Natural killer cell (primary cell): Measurements from ENCODE around the gene TRAF3. TPM values are rescaled to one million over a fixed set of nuclear protein-coding genes. Genes with fewer than 3 reads are reported as not detected.

Source experiments
- ATAC-seq, 3 donors: fragments of 150-1000 bp in 2 of 3; fragments of 200-7000 bp in 1 of 3; cut with Tn5 transposase; 1 replicate in 1 of 3; 2 replicates in 2 of 3; pipeline ENCODE4 v1.10.0; 2021; ENCODE audit warnings: mild to moderate bottlenecking in 2 of 3, moderate library complexity in 2 of 3
- DNase-seq, 2 donors: peaks; one replicate each; pipeline versions ENCODE4 v3.0.0 to v3.0.0-alpha.2; 2013 to 2021; ENCODE audit warnings: mixed read lengths in 1 of 2
- H3K27ac ChIP-seq: one replicate; pipeline ENCODE4 v1.5.1; 2013; ENCODE audit warnings: mild to moderate bottlenecking, low read length
- H3K27me3 ChIP-seq: one replicate; pipeline ENCODE4 v1.6.1; 2013; ENCODE audit warnings: low read length; ENCODE audit not compliant: control insufficient read depth, insufficient read depth
- H3K36me3 ChIP-seq: one replicate; pipeline ENCODE4 v1.6.1; 2013; ENCODE audit warnings: low read length; ENCODE audit not compliant: control insufficient read depth, insufficient read depth
- H3K4me1 ChIP-seq: one replicate; pipeline ENCODE4 v1.6.1; 2013; ENCODE audit warnings: low read length; ENCODE audit not compliant: control insufficient read depth, insufficient read depth
- H3K4me3 ChIP-seq: one replicate; pipeline ENCODE4 v1.5.1; 2013; ENCODE audit warnings: low read length
- H3K9me3 ChIP-seq: one replicate; pipeline ENCODE4 v1.6.1; 2013; ENCODE audit warnings: low read length; ENCODE audit not compliant: control insufficient read depth, insufficient read depth
- H3K27ac Mint-ChIP-seq, 2 donors: one replicate each; pipeline ENCODE4 v1.8.0; 2022; ENCODE audit warnings: mild to moderate bottlenecking in 2 of 2, mixed read lengths in 2 of 2, moderate library complexity in 1 of 2
- H3K27me3 Mint-ChIP-seq, 2 donors: one replicate each; pipeline ENCODE4 v1.8.0; 2022; ENCODE audit warnings: low read depth in 2 of 2, mixed read lengths in 2 of 2
- H3K36me3 Mint-ChIP-seq: one replicate; pipeline ENCODE4 v1.8.0; 2022; ENCODE audit warnings: mixed read lengths
- H3K4me1 Mint-ChIP-seq, 2 donors: one replicate each; pipeline ENCODE4 v1.8.0; 2022; ENCODE audit warnings: mixed read lengths in 2 of 2
- H3K4me3 Mint-ChIP-seq: one replicate; pipeline ENCODE4 v1.8.0; 2022; ENCODE audit warnings: mild to moderate bottlenecking, moderate library complexity, mixed read lengths
- H3K9me3 Mint-ChIP-seq, 2 donors: one replicate each; pipeline ENCODE4 v1.8.0; 2022; ENCODE audit warnings: mixed read lengths in 2 of 2
- WGBS: methylation state at CpG from one replicate; pipeline ENCODE4 v1.1.7; 2013; ENCODE audit warnings: missing lambda C conversion rate; ENCODE audit not compliant: insufficient coverage; 5-methylcytosine and 5-hydroxymethylcytosine counted together
- intact Hi-C: fragments of 100-400 bp; cut with micrococcal nuclease; formaldehyde crosslinking; loops from one replicate; pipeline ENCODE4 v1.14.2; 2022
- total RNA-seq, 4 donors: library from RNA; stranded (reverse); fragments of 120-200 nt in 1 of 4; gene quantifications; one replicate each; pipeline versions ENCODE4 v1.2.3 to v1.2.4, GENCODE V29; 2013 to 2022
- TF ChIP-seq, protein P1 (sequence below): fragments of 200-600 bp; IDR thresholded peaks from one replicate; pipeline ENCODE4 v1.8.0; 2022; ENCODE audit warnings: antibody characterized with exemption

The TRAF3 gene
- total RNA-seq, 3 donors from 2014 or later (not counting 1 experiment from before 2014, with no cell fraction given): 21.0 to 31.6 (median 23.5) TPM

DNA sequence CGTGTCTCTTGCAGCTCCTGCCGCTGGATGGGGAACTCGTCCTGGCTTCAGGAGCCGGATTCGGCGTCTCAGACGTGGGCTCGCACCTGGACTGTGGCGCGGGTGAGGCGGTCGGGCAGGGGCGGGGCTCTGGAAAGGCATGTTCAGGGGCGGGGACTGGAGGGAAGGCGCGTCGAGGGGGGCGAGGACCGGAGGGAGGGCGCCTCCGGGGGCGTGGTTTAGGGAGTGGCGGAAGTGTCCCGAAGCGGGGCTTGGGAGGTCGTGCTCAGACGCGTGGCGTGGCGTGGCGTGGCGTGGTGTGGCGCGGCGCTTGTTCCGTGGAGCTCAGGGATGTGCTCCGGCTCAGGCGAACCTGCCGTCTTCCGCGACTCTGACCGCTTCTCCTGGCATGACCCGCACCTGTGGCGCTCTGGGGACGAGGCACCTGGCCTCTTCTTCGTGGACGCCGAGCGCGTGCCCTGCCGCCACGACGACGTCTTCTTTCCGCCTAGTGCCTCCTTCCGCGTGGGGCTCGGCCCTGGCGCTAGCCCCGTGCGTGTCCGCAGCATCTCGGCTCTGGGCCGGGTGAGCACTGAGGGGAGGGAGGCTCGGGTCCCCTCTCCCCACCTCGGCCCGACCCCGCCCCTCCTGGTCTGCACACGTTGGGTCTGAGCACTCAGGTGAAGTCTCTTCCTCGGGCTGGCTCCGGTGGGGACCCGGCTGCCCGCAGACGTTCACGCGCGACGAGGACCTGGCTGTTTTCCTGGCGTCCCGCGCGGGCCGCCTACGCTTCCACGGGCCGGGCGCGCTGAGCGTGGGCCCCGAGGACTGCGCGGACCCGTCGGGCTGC, 151.4 kb downstream of the TRAF3 start:
- Mint-ChIP-seq H3K27ac (peak overlapping the region in 1 of 2 donors; percentile 56), H3K4me1 (peaks cover 0 to 4% of the 10 kb centered on the region in 2 donors), H3K36me3 (no peaks in the 10 kb centered on the region), H3K4me3 (peak overlapping the region; percentile 82), H3K9me3 (no peaks in the 10 kb centered on the region), H3K27me3 (peaks cover 13 to 20% of the 10 kb centered on the region in 2 donors)
- H3K27ac ChIP-seq: no peak overlapping the region
- H3K4me3 ChIP-seq: peak overlapping the region; percentile 48
- H3K27me3 ChIP-seq: peaks cover 35% of the 10 kb centered on the region
- peak; percentile 78 to 87 (median 79) for ATAC-seq
- TF ChIP-seq, protein P1, sequence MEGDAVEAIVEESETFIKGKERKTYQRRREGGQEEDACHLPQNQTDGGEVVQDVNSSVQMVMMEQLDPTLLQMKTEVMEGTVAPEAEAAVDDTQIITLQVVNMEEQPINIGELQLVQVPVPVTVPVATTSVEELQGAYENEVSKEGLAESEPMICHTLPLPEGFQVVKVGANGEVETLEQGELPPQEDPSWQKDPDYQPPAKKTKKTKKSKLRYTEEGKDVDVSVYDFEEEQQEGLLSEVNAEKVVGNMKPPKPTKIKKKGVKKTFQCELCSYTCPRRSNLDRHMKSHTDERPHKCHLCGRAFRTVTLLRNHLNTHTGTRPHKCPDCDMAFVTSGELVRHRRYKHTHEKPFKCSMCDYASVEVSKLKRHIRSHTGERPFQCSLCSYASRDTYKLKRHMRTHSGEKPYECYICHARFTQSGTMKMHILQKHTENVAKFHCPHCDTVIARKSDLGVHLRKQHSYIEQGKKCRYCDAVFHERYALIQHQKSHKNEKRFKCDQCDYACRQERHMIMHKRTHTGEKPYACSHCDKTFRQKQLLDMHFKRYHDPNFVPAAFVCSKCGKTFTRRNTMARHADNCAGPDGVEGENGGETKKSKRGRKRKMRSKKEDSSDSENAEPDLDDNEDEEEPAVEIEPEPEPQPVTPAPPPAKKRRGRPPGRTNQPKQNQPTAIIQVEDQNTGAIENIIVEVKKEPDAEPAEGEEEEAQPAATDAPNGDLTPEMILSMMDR: no peak
- DNase-seq: peak; percentile 46 to 87
- WGBS: 5% methylated on average over 94 of the region's 94 CpGs
- no peaks in the 10 kb centered on the region for H3K36me3 ChIP-seq
- no peaks in the 10 kb centered on the region for H3K9me3 ChIP-seq
- H3K4me1 ChIP-seq: peaks cover 35% of the 10 kb centered on the region
- intact Hi-C loops: no loop called here

DNA sequence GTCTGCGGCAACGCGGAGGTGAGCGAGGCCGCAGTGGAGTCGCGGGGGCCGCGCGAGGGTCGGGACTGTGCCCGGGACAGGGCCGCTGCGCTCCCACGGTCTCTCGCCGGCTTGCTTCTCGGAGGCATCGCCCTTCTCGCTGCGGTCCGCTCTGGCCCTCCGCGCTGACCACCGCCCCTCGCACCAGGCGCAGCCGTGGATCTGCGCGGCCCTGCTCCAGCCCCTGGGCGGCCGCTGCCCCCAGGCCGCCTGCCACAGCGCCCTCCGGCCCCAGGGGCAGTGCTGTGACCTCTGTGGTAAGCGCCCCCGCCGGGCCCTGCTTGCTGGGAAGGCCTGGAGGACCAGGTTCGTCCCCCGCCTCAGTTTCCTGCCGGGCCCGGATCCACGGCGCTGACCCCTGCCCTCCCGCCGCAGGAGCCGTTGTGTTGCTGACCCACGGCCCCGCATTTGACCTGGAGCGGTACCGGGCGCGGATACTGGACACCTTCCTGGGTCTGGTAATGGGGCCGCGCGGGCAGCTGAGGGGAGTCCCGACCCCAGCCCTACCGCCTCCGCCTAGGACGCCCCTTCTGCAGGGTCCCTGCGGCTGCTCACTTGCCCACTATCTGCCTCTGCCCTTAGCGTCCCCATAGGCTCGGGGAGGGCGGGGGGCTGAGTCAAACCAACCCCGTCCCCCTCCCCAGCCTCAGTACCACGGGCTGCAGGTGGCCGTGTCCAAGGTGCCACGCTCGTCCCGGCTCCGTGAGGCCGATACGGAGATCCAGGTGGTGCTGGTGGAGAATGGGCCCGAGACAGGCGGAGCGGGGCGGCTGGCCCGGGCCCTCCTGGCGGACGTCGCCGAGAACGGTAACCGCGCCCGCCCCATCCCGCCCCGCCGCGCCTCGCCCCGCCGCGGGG, 152.2 kb downstream of the TRAF3 start:
- no peaks in the 10 kb centered on the region for H3K9me3 Mint-ChIP-seq
- peaks cover 13 to 16% of the 10 kb centered on the region in 2 donors for H3K27me3 Mint-ChIP-seq
- no peak for DNase-seq
- H3K27ac Mint-ChIP-seq: peak overlapping the region in 1 of 2 donors; percentile 56
- no peaks in the 10 kb centered on the region for H3K36me3 Mint-ChIP-seq
- peaks cover 0 to 4% of the 10 kb centered on the region in 2 donors for H3K4me1 Mint-ChIP-seq
- Histone ChIP-seq H3K9me3 (no peaks in the 10 kb centered on the region), H3K27me3 (peaks cover 29% of the 10 kb centered on the region), H3K27ac (no peak overlapping the region), H3K4me1 (peaks cover 31% of the 10 kb centered on the region), H3K36me3 (no peaks in the 10 kb centered on the region), H3K4me3 (peak overlapping the region; percentile 7)
- H3K4me3 Mint-ChIP-seq: peak overlapping the region; percentile 82
- TF ChIP-seq, protein P1: no peak
- intact Hi-C loops: no loop called here
- WGBS: 8% methylated on average over 94 of the region's 94 CpGs
- ATAC-seq: peak in 1 of 3 donors; percentile 15

DNA sequence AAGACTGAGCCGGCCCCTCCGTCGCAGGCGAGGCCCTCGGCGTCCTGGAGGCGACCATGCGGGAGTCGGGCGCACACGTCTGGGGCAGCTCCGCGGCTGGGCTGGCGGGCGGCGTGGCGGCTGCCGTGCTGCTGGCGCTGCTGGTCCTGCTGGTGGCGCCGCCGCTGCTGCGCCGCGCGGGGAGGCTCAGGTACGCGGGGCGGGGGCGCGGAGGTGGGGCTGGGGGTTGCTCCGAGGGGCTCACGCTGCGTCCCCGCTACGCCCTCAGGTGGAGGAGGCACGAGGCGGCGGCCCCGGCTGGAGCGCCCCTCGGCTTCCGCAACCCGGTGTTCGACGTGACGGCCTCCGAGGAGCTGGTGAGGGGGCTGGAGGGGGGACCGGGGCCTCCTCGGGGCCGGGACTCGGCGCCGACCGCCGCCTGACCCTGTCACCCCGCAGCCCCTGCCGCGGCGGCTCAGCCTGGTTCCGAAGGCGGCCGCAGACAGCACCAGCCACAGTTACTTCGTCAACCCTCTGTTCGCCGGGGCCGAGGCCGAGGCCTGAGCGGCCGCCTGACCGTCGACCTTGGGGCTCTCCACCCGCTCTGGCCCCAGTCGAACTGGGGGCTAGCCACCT, 153.0 kb downstream of the TRAF3 start:
- ATAC-seq (no peak), DNase-seq (peak in 1 of 2 donors; percentile 31)
- H3K36me3 ChIP-seq: no peaks in the 10 kb centered on the region
- no peak overlapping the region for H3K4me3 ChIP-seq
- TF ChIP-seq, protein P1: no peak
- Mint-ChIP-seq H3K9me3 (no peaks in the 10 kb centered on the region), H3K27ac (no peak overlapping the region), H3K36me3 (no peaks in the 10 kb centered on the region), H3K4me1 (peaks cover 0 to 4% of the 10 kb centered on the region in 2 donors), H3K4me3 (no peak overlapping the region), H3K27me3 (peaks cover 13 to 15% of the 10 kb centered on the region in 2 donors)
- peaks cover 31% of the 10 kb centered on the region for H3K4me1 ChIP-seq
- WGBS: 18% methylated on average over 74 of the region's 74 CpGs
- H3K27me3 ChIP-seq: peaks cover 24% of the 10 kb centered on the region
- intact Hi-C loops: no loop called here
- H3K9me3 ChIP-seq: no peaks in the 10 kb centered on the region
- no peak overlapping the region for H3K27ac ChIP-seq
